GM23248 (cell line): ENCODE results near the gene SMARCAL1. TPM values are rescaled to one million over a fixed set of nuclear protein-coding genes. Genes with fewer than 3 reads are reported as not detected.

Experiments
- DNase-seq: peaks from one replicate; pipeline ENCODE4 v3.0.0-alpha.2; 2015
- H2AFZ ChIP-seq: fragments of 200-600 bp; sonication (generic); 2 replicates; pipeline ENCODE4 v1.6.1; 2016; ENCODE audit warnings: antibody characterized with exemption
- H3F3A ChIP-seq: fragments of 200-600 bp; sonication (generic); 2 replicates; pipeline ENCODE4 v1.6.1; 2016; ENCODE audit warnings: mild to moderate bottlenecking, antibody characterized with exemption, mixed run types; ENCODE audit not compliant: insufficient read depth
- H3K27ac ChIP-seq: fragments of 200-600 bp; sonication (generic); 2 replicates; pipeline ENCODE4 v1.5.1; 2016; ENCODE audit warnings: mild to moderate bottlenecking
- H3K27me3 ChIP-seq: fragments of 200-600 bp; sonication (generic); replicated peaks from 2 replicates; pipeline ENCODE4 v1.6.1; 2016; ENCODE audit warnings: mild to moderate bottlenecking; ENCODE audit not compliant: insufficient read depth
- H3K36me3 ChIP-seq: fragments of 200-600 bp; sonication (generic); 2 replicates; pipeline ENCODE4 v1.6.1; 2016; ENCODE audit warnings: low read depth, mild to moderate bottlenecking
- H3K4me1 ChIP-seq: fragments of 200-600 bp; sonication (generic); 2 replicates; pipeline ENCODE4 v1.6.1; 2016; ENCODE audit warnings: mild to moderate bottlenecking; ENCODE audit not compliant: insufficient read depth
- H3K4me2 ChIP-seq: fragments of 200-600 bp; sonication (generic); one replicate; pipeline ENCODE4 v1.6.1; 2016; ENCODE audit warnings: mild to moderate bottlenecking; ENCODE audit not compliant: unreplicated experiment
- H3K4me3 ChIP-seq: fragments of 200-600 bp; sonication (generic); 2 replicates; pipeline ENCODE4 v1.5.1; 2016; ENCODE audit warnings: mild to moderate bottlenecking
- H3K79me2 ChIP-seq: fragments of 200-600 bp; sonication (generic); 2 replicates; pipeline ENCODE4 v1.6.1; 2016; ENCODE audit warnings: mild to moderate bottlenecking; ENCODE audit not compliant: insufficient read depth
- H3K9ac ChIP-seq: fragments of 200-600 bp; sonication (generic); 2 replicates; pipeline ENCODE4 v1.6.1; 2016; ENCODE audit warnings: mild to moderate bottlenecking
- H3K9me2 ChIP-seq: fragments of 200-600 bp; sonication (generic); 2 replicates; pipeline ENCODE4 v1.6.1; 2016; ENCODE audit warnings: mixed run types, mild to moderate bottlenecking, moderate library complexity; ENCODE audit not compliant: insufficient read depth
- H3K9me3 ChIP-seq: fragments of 200-600 bp; sonication (generic); one replicate; pipeline ENCODE4 v1.6.1; 2017; ENCODE audit warnings: low read depth
- H4K20me1 ChIP-seq: fragments of 200-600 bp; sonication (generic); 2 replicates; pipeline ENCODE4 v1.6.0; 2016; ENCODE audit not compliant: insufficient read depth
- EZH2 ChIP-seq: fragments of 200-600 bp; sonication (generic); IDR thresholded peaks from 2 replicates; pipeline ENCODE4 v1.6.1; 2018; ENCODE audit warnings: antibody characterized with exemption, mild to moderate bottlenecking; ENCODE audit not compliant: insufficient read depth, poor library complexity, severe bottlenecking
- EZH2phosphoT487 ChIP-seq: fragments of 200-600 bp; sonication (generic); IDR thresholded peaks from 2 replicates; pipeline ENCODE4 v1.6.1; 2018; ENCODE audit warnings: antibody characterized with exemption, moderate library complexity, mild to moderate bottlenecking, low read depth; ENCODE audit not compliant: insufficient read depth
- WGBS, 2 experiments: methylation state at CpG; one replicate each; pipeline ENCODE4 v1.1.6; 2015 to 2017; ENCODE audit warnings: low lambda C conversion rate in 2 of 2, low coverage in 1 of 2; ENCODE audit errors: missing lambda C conversion rate in 2 of 2; 5-methylcytosine and 5-hydroxymethylcytosine counted together
- in situ Hi-C: fragments of 300-500 bp; cut with MboI; formaldehyde crosslinking; loops from 2 replicates; pipeline ENCODE4 v1.15.0; 2020
- polyA plus RNA-seq: library from polyadenylated mRNA; unstranded; fragments of >200 nt; fragmentation: Nextera tagmentation; extraction: Ambion mirVana; gene quantifications from 2 replicates; pipeline ENCODE4 v1.2.1, GENCODE V29; 2016
- total RNA-seq: library from RNA; depleted of rRNA; stranded (reverse); fragments of >200 nt; shearing (Covaris generic); gene quantifications from 2 replicates; pipeline ENCODE4 v1.2.3, GENCODE V29; 2014

SMARCAL1 gene
- total and polyA plus RNA-seq, 2 experiments from 2014 or later, result 10.9 to 30.5 TPM

GRCh38 chr2:216447293-216447692 is 35.0 kb downstream of the SMARCAL1 start:
- Histone ChIP-seq H3K9ac (no peak overlapping the region), H3K4me1 (no peaks in the 10 kb centered on the region), H3F3A (no peaks in the 10 kb centered on the region), H3K4me3 (no peak overlapping the region), H3K27me3 (no peaks in the 10 kb centered on the region), H3K9me2 (no peaks in the 10 kb centered on the region), H3K79me2 (no peaks in the 10 kb centered on the region), H4K20me1 (no peaks in the 10 kb centered on the region), H3K36me3 (peaks cover 56% of the 10 kb centered on the region), H3K9me3 (no peaks in the 10 kb centered on the region), H2AFZ (no peak overlapping the region), H3K27ac (no peak overlapping the region), H3K4me2 (no peak overlapping the region)
- 94 to 97% methylated on average over 3 of the region's 3 CpGs for WGBS, 2 experiments
- DNase-seq, result no peak
- TF ChIP-seq EZH2phosphoT487 (no peak), EZH2 (no peak)
- in situ Hi-C loops, result no loop called here

- no peaks in the 10 kb centered on the region for H3K9me2 ChIP-seq
- no peaks in the 10 kb centered on the region for H3K79me2 ChIP-seq
- H3K36me3 ChIP-seq, result peaks cover 72% of the 10 kb centered on the region
- H3K4me1 ChIP-seq, result peaks cover 2% of the 10 kb centered on the region
- H4K20me1 ChIP-seq, result no peaks in the 10 kb centered on the region
- H3F3A ChIP-seq, result no peaks in the 10 kb centered on the region
- H3K4me3 ChIP-seq, result no peak overlapping the region
- H3K9me3 ChIP-seq, result no peaks in the 10 kb centered on the region
- H2AFZ ChIP-seq, result no peak overlapping the region
- no peak for DNase-seq
- TF ChIP-seq EZH2phosphoT487 (no peak), EZH2 (no peak)
- in situ Hi-C loops, result no loop called here
- no peak overlapping the region for H3K9ac ChIP-seq
- no peak overlapping the region for H3K27ac ChIP-seq
- no peak overlapping the region for H3K4me2 ChIP-seq
- H3K27me3 ChIP-seq, result no peaks in the 10 kb centered on the region
These were observed 36.5 kb downstream of the SMARCAL1 start for GRCh38 chr2:216448829-216449228.

- Histone ChIP-seq H3K79me2 (no peaks in the 10 kb centered on the region), H3F3A (no peaks in the 10 kb centered on the region), H3K36me3 (peaks cover 75% of the 10 kb centered on the region), H3K9ac (no peak overlapping the region), H3K9me3 (no peaks in the 10 kb centered on the region), H2AFZ (no peak overlapping the region), H3K27me3 (no peaks in the 10 kb centered on the region), H4K20me1 (no peaks in the 10 kb centered on the region), H3K27ac (no peak overlapping the region), H3K4me2 (no peak overlapping the region), H3K4me3 (no peak overlapping the region), H3K9me2 (no peaks in the 10 kb centered on the region), H3K4me1 (peaks cover 6% of the 10 kb centered on the region)
- in situ Hi-C loops, result no loop called here
- TF ChIP-seq EZH2 (no peak), EZH2phosphoT487 (no peak)
- DNase-seq, result no peak
These were observed 38.1 kb downstream of the SMARCAL1 start for GRCh38 chr2:216450346-216450745.

- H3K79me2 ChIP-seq, result no peaks in the 10 kb centered on the region
- in situ Hi-C loops, result no loop called here
- H2AFZ ChIP-seq, result no peak overlapping the region
- no peak overlapping the region for H3K9ac ChIP-seq
- H3K27ac ChIP-seq, result no peak overlapping the region
- H3K4me2 ChIP-seq, result no peak overlapping the region
- H3K9me2 ChIP-seq, result no peaks in the 10 kb centered on the region
- WGBS, 2 experiments, result 87 to 92% methylated on average over 7 of the region's 7 CpGs
- H3F3A ChIP-seq, result no peaks in the 10 kb centered on the region
- peaks cover 75% of the 10 kb centered on the region for H3K36me3 ChIP-seq
- TF ChIP-seq EZH2 (no peak), EZH2phosphoT487 (no peak)
- peaks cover 6% of the 10 kb centered on the region for H3K4me1 ChIP-seq
- H4K20me1 ChIP-seq, result no peaks in the 10 kb centered on the region
- H3K9me3 ChIP-seq, result no peaks in the 10 kb centered on the region
- no peak for DNase-seq
- no peak overlapping the region for H3K4me3 ChIP-seq
- H3K27me3 ChIP-seq, result no peaks in the 10 kb centered on the region
These were observed 38.5 kb downstream of the SMARCAL1 start for GRCh38 chr2:216450784-216451183.

GRCh38 chr2:216453955-216454614 is 41.8 kb downstream of the SMARCAL1 start:
- TF ChIP-seq EZH2 (no peak), EZH2phosphoT487 (no peak)
- Histone ChIP-seq H3K4me3 (no peak overlapping the region), H3K9ac (no peak overlapping the region), H4K20me1 (no peaks in the 10 kb centered on the region), H3K27ac (no peak overlapping the region), H2AFZ (no peak overlapping the region), H3K9me2 (no peaks in the 10 kb centered on the region), H3K4me2 (no peak overlapping the region), H3F3A (no peaks in the 10 kb centered on the region), H3K36me3 (peaks cover 54% of the 10 kb centered on the region), H3K9me3 (no peaks in the 10 kb centered on the region), H3K4me1 (peaks cover 6% of the 10 kb centered on the region), H3K79me2 (no peaks in the 10 kb centered on the region), H3K27me3 (no peaks in the 10 kb centered on the region)
- DNase-seq, result no peak
- in situ Hi-C loops, result no loop called here
- 98% methylated on average over 4 of the region's 4 CpGs for WGBS, 2 experiments
